ENCODE results near the gene RAB18. TPM values are rescaled to one million over a fixed set of nuclear protein-coding genes. Genes with fewer than 3 reads are reported as not detected.

The RAB18 gene
- total and polyA plus RNA-seq, 9 of the 15 experiments (the other 6 are each of a cell fraction or from before 2014, with no cell fraction given), result 10.5 to 46.3 (median 32.5) TPM

GRCh38 chr10:27529010-27529783, 25.1 kb downstream of the RAB18 start (continued):
- TF ChIP-seq, protein P1, sequence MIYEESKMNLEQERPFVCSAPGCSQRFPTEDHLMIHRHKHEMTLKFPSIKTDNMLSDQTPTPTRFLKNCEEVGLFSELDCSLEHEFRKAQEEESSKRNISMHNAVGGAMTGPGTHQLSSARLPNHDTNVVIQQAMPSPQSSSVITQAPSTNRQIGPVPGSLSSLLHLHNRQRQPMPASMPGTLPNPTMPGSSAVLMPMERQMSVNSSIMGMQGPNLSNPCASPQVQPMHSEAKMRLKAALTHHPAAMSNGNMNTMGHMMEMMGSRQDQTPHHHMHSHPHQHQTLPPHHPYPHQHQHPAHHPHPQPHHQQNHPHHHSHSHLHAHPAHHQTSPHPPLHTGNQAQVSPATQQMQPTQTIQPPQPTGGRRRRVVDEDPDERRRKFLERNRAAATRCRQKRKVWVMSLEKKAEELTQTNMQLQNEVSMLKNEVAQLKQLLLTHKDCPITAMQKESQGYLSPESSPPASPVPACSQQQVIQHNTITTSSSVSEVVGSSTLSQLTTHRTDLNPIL (CRISPR knock-in tag; IDR thresholded peaks at IDR 0.05), result no peak
- TF ChIP-seq PTTG1 (tag; IDR thresholded peaks at IDR 0.05; ENCODE audit: low read depth) (no peak), NONO (IDR thresholded peaks at IDR 0.05; ENCODE audit: low read depth in 2 of 2, low read length in 1 of 2) (no peak), FIP1L1 (IDR thresholded peaks at IDR 0.05; ENCODE audit: low read depth, low read length, poor library complexity, severe bottlenecking) (no peak), ELK3 (CRISPR knock-in tag; IDR thresholded peaks at IDR 0.05) (no peak), CBX3 (IDR thresholded peaks at IDR 0.05; ENCODE audit: borderline replicate concordance in 1 of 2, low read length in 2 of 2) (no peak), ZNF589 (CRISPR knock-in tag; IDR thresholded peaks at IDR 0.05; ENCODE audit: low read depth) (no peak), FOSL1 (tag; conservative IDR thresholded peaks at IDR 0.05) (no peak), POLR2H (tag; IDR thresholded peaks at IDR 0.05; ENCODE audit: low read depth) (no peak), PCBP1 (IDR thresholded peaks at IDR 0.05; ENCODE audit: low read depth, low read length, poor library complexity, severe bottlenecking) (no peak), SREBF1 (IDR thresholded peaks at IDR 0.05; ENCODE audit: borderline replicate concordance, low read depth, low read length) (no peak), ZNF174 (CRISPR knock-in tag; IDR thresholded peaks at IDR 0.05) (no peak), THRAP3 (IDR thresholded peaks at IDR 0.05; ENCODE audit: borderline replicate concordance) (peak; percentile 56; the same call in 1 of the 2 replicates), TCF7L2 (IDR thresholded peaks at IDR 0.05; ENCODE audit: low read depth, low read length) (no peak), GTF2A2 (tag; IDR thresholded peaks at IDR 0.05) (no peak), NFYB (IDR thresholded peaks at IDR 0.05; ENCODE audit: extremely low read depth, insufficient read length) (no peak), ASH1L (IDR thresholded peaks at IDR 0.05; ENCODE audit: borderline replicate concordance, low read depth, partially characterized antibody) (no peak)
- TF ChIP-seq, protein P2, sequence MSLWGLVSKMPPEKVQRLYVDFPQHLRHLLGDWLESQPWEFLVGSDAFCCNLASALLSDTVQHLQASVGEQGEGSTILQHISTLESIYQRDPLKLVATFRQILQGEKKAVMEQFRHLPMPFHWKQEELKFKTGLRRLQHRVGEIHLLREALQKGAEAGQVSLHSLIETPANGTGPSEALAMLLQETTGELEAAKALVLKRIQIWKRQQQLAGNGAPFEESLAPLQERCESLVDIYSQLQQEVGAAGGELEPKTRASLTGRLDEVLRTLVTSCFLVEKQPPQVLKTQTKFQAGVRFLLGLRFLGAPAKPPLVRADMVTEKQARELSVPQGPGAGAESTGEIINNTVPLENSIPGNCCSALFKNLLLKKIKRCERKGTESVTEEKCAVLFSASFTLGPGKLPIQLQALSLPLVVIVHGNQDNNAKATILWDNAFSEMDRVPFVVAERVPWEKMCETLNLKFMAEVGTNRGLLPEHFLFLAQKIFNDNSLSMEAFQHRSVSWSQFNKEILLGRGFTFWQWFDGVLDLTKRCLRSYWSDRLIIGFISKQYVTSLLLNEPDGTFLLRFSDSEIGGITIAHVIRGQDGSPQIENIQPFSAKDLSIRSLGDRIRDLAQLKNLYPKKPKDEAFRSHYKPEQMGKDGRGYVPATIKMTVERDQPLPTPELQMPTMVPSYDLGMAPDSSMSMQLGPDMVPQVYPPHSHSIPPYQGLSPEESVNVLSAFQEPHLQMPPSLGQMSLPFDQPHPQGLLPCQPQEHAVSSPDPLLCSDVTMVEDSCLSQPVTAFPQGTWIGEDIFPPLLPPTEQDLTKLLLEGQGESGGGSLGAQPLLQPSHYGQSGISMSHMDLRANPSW (CRISPR knock-in tag; IDR thresholded peaks at IDR 0.05), result no peak
- TF ChIP-seq, protein P3, sequence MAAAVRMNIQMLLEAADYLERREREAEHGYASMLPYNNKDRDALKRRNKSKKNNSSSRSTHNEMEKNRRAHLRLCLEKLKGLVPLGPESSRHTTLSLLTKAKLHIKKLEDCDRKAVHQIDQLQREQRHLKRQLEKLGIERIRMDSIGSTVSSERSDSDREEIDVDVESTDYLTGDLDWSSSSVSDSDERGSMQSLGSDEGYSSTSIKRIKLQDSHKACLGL (CRISPR knock-in tag; IDR thresholded peaks at IDR 0.05; ENCODE audit: borderline replicate concordance, poor library complexity, severe bottlenecking), result no peak
- TF ChIP-seq, protein P4, sequence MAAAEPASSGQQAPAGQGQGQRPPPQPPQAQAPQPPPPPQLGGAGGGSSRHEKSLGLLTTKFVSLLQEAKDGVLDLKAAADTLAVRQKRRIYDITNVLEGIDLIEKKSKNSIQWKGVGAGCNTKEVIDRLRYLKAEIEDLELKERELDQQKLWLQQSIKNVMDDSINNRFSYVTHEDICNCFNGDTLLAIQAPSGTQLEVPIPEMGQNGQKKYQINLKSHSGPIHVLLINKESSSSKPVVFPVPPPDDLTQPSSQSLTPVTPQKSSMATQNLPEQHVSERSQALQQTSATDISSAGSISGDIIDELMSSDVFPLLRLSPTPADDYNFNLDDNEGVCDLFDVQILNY (CRISPR knock-in tag; IDR thresholded peaks at IDR 0.05), result no peak

Measured in K562 (cell line).